HepG2 (cell line): ENCODE results near the gene CDCP1. TPM values are rescaled to one million over a fixed set of nuclear protein-coding genes. Genes with fewer than 3 reads are reported as not detected.

Source experiments
- ATAC-seq: fragments of 200-7000 bp; cut with Tn5 transposase; 3 replicates; pipeline ENCODE4 v1.9.1; 2020; ENCODE audit warnings: mild to moderate bottlenecking, moderate library complexity
- BruUV-seq: library from RNA; stranded (reverse); fragments of 400-500 nt; replicated peaks from 2 replicates; lab custom pipeline; 2021; lab: Mats Ljungman, UMichigan
- CTCF ChIA-PET: fragments of 300-600 bp; formaldehyde crosslinking; extraction: SDS; loops from one replicate; lab custom pipeline; 2021; ENCODE audit warnings: low total read pairs, inconsistent platforms, low intra/inter-chr PET ratio; lab: Yijun Ruan, JAX
- POLR2A ChIA-PET: fragments of 350-600 bp; sonication (Branson Sonifier 250); formaldehyde crosslinking; loops from one replicate; lab custom pipeline; 2020; ENCODE audit warnings: antibody characterized with exemption, inconsistent platforms; lab: Yijun Ruan, JAX
- DNase-seq: peaks from one replicate; pipeline ENCODE4 v3.0.0-alpha.2; 2015; ENCODE audit warnings: low spot score
- FAIRE-seq: peaks from 3 replicates; lab custom pipeline; 2011; peaks lifted over from hg19 to GRCh38; lab: Jason Lieb, UNC
- H2AFZ ChIP-seq: one replicate; pipeline ENCODE4 v1.6.1; 2011; ENCODE audit warnings: low read length, inconsistent platforms
- H3K27ac ChIP-seq: fragments of 300-600 bp; 3 replicates; pipeline ENCODE4 v1.8.0; 2011; ENCODE audit warnings: mixed run types, mild to moderate bottlenecking, mixed read lengths, low read length, inconsistent platforms; ENCODE audit not compliant: insufficient read depth; ENCODE audit errors: extremely low read length
- H3K27me3 ChIP-seq, 2 experiments: fragments of 200-600 bp in 1 of 2; 2 replicates in 1 of 2; 3 replicates in 1 of 2; pipeline versions ENCODE4 v1.6.0 to v1.8.0; 2011; ENCODE audit warnings: low read length in 2 of 2, mild to moderate bottlenecking in 2 of 2, moderate library complexity in 2 of 2, inconsistent platforms in 1 of 2; ENCODE audit not compliant: insufficient read depth in 2 of 2, control insufficient read depth in 1 of 2
- H3K36me3 ChIP-seq, 2 experiments: fragments of 200-600 bp in 1 of 2; replicated peaks in 1 of 2; 2 replicates in 1 of 2; 3 replicates in 1 of 2; pipeline versions ENCODE4 v1.5.1 to v1.8.0; 2011; ENCODE audit warnings: low read length in 2 of 2, inconsistent platforms in 1 of 2; ENCODE audit not compliant: insufficient read depth in 2 of 2, control insufficient read depth in 1 of 2
- H3K4me1 ChIP-seq: 2 replicates; pipeline ENCODE4 v1.5.1; 2012; ENCODE audit warnings: low read length, inconsistent platforms; ENCODE audit not compliant: insufficient read depth
- H3K4me2 ChIP-seq: 2 replicates; pipeline ENCODE4 v1.6.0; 2011; ENCODE audit warnings: low read depth, low read length, inconsistent platforms
- H3K4me3 ChIP-seq, 3 experiments: fragments of 200-600 bp in 1 of 3; sonication (generic), shearing (Covaris generic) in 1 of 3; replicated peaks in 1 of 3; 2 replicates each; pipeline ENCODE4 v1.5.1; 2011 to 2016; ENCODE audit warnings: low read length in 3 of 3, inconsistent platforms in 2 of 3, low read depth in 2 of 3, mild to moderate bottlenecking in 2 of 3, control low read depth in 1 of 3, mixed read lengths in 1 of 3; ENCODE audit not compliant: insufficient read depth in 1 of 3
- H3K79me2 ChIP-seq: one replicate; pipeline ENCODE4 v1.6.1; 2011; ENCODE audit warnings: low read length, inconsistent platforms; ENCODE audit not compliant: insufficient read depth
- H3K9ac ChIP-seq: 2 replicates; pipeline ENCODE4 v1.6.0; 2011; ENCODE audit warnings: mild to moderate bottlenecking, low read depth, low read length, inconsistent platforms; ENCODE audit not compliant: insufficient read depth
- H3K9me3 ChIP-seq: 2 replicates; pipeline ENCODE4 v1.5.1; 2012; ENCODE audit warnings: mild to moderate bottlenecking, low read length
- H4K20me1 ChIP-seq: 2 replicates; pipeline ENCODE4 v1.6.0; 2011; ENCODE audit warnings: inconsistent platforms, mild to moderate bottlenecking, low read length, moderate library complexity; ENCODE audit not compliant: insufficient read depth
- CBFB ChIP-seq: sonication (generic); formaldehyde crosslinking; IDR thresholded peaks from 2 replicates; pipeline ENCODE4 v1.4.0; 2020; ENCODE audit warnings: missing genetic modification reagents
- JUND ChIP-seq: sonication (generic); formaldehyde crosslinking; IDR thresholded peaks from 2 replicates; pipeline ENCODE4 v1.8.0; 2022; ENCODE audit warnings: mild to moderate bottlenecking, missing genetic modification reagents
- KLF6 ChIP-seq: IDR thresholded peaks from 2 replicates; pipeline ENCODE4 v1.8.0; 2016; ENCODE audit warnings: missing biosample characterization, missing genetic modification reagents
- NCOA2 ChIP-seq: sonication (generic); formaldehyde crosslinking; IDR thresholded peaks from 2 replicates; pipeline ENCODE4 v1.8.0; 2022; ENCODE audit warnings: inconsistent platforms
- NPAS2 ChIP-seq: sonication (generic); formaldehyde crosslinking; IDR thresholded peaks from 2 replicates; pipeline ENCODE4 v1.8.0; 2022; ENCODE audit warnings: mild to moderate bottlenecking, missing genetic modification reagents, borderline replicate concordance
- SMAD9 ChIP-seq: sonication (generic); formaldehyde crosslinking; IDR thresholded peaks from 2 replicates; pipeline ENCODE4 v1.5.1; 2020; ENCODE audit warnings: mild to moderate bottlenecking, missing genetic modification reagents
- XBP1 ChIP-seq: sonication (generic); formaldehyde crosslinking; IDR thresholded peaks from 2 replicates; pipeline ENCODE4 v1.5.0; 2020; ENCODE audit warnings: missing genetic modification reagents
- ZNF17 ChIP-seq: sonication (generic); formaldehyde crosslinking; IDR thresholded peaks from 2 replicates; pipeline ENCODE4 v1.5.0; 2020; ENCODE audit warnings: mild to moderate bottlenecking, missing genetic modification reagents
- ZNF558 ChIP-seq: sonication (generic); formaldehyde crosslinking; IDR thresholded peaks from 2 replicates; pipeline ENCODE4 v1.9.0; 2022; ENCODE audit warnings: mild to moderate bottlenecking, missing genetic modification reagents, borderline replicate concordance
- ZNF746 ChIP-seq: sonication (generic); formaldehyde crosslinking; IDR thresholded peaks from 2 replicates; pipeline ENCODE4 v1.8.0; 2022; ENCODE audit warnings: mild to moderate bottlenecking, missing genetic modification reagents
- WGBS: methylation state at CpG from one replicate; pipeline ENCODE4 v1.1.6; 2017; ENCODE audit warnings: low lambda C conversion rate; 5-methylcytosine and 5-hydroxymethylcytosine counted together
- in situ Hi-C: cut with HindIII; loops from 2 replicates; pipeline ENCODE4 v1.10.0; 2017; ENCODE audit warnings: low pct_unique_long_range_greater_than_20kb; ENCODE audit not compliant: extremely low pct_ligation_motif_present
- intact Hi-C: fragments of 100-400 bp; cut with micrococcal nuclease; formaldehyde crosslinking; loops from one replicate; pipeline ENCODE4 v1.10.0; 2022; ENCODE audit not compliant: unreplicated experiment
- polyA plus RNA-seq, 8 experiments: library from polyadenylated mRNA; depleted of rRNA in 3 of 8; stranded (reverse) in 7 of 8; unstranded in 1 of 8; fragments of >200 nt; fragmentation: Illumina TruSeq in 4 of 8; extraction: Trizol in 4 of 8; gene quantifications; 2 replicates each; pipeline versions ENCODE4 v1.2.1 to v1.2.3, GENCODE V29; 2011 to 2016; ENCODE audit warnings: low read depth in 4 of 8, missing spikeins in 1 of 8, mixed read lengths in 1 of 8; ENCODE audit not compliant: insufficient read depth in 1 of 8
- total RNA-seq, 5 experiments: library from RNA; depleted of rRNA; stranded (reverse); fragments of >200 nt; fragmentation: Illumina TruSeq; extraction: Trizol; gene quantifications; 2 replicates each; pipeline ENCODE4 v1.2.3, GENCODE V29; 2016; ENCODE audit warnings: low read depth in 1 of 5
- TF ChIP-seq, protein P1 (sequence below): sonication (generic); formaldehyde crosslinking; conservative IDR thresholded peaks from 2 replicates; pipeline ENCODE4 v1.8.1; 2023; ENCODE audit warnings: missing genetic modification reagents
- TF ChIP-seq, protein P2 (sequence below): sonication (generic); formaldehyde crosslinking; IDR thresholded peaks from 2 replicates; pipeline ENCODE4 v1.5.0; 2020; ENCODE audit warnings: missing genetic modification reagents

The CDCP1 gene
- total and polyA plus RNA-seq, 2 of the 13 experiments (the other 11 are each of a cell fraction or from before 2014, with no cell fraction given): 0.11 to 0.18 TPM

DNA sequence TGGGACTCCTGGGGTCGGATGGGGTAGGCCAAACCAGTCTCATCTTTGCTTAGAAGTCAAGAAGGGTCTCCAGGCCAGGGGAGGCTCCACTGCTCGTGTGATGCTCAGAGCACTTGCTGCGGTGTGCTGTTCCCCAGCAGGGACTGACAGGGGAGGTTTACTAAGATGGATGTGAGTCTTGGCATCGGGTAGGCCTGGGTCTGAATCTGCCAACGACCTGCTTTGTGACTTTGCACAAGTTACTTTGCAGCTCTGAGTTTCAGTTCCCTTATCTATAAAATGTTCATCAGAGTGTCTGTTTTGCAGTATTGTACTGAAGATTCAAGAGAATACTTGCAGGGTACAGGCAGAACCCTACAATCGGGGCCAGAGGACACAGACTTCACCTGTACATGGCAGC, 17.3 kb upstream of the CDCP1 start (continued):
- no peak for TF ChIP-seq XBP1
- no peak for TF ChIP-seq CBFB (CRISPR knock-in tag)

DNA sequence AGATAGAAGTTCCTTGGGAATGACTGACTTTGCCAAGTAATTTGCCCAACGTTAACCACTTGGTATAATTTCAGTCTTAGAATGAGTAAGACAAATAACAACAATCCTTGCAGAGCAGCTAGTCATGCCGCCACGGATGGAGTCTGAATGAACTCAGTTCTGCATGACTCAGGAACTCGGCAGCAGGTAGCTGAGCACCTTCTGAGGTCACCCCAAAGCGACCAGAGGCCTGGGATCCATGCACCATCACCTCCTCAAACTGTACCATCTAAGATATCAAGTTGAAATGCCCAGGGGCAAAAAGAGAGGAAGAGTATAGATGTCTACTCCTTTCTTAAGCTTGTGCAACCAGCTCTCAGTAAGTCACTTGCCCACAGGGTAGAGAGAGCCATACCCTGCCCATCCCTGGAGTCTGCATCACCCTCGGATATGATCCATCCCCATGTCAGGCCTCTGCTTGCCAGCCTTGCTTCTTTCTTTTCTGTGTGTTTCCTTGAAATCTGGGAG, 8.5 kb upstream of the CDCP1 start:
- no peaks in the 10 kb centered on the region for H3K36me3 ChIP-seq
- no peaks in the 10 kb centered on the region for H4K20me1 ChIP-seq
- BruUV-seq: no TSS peak
- no peaks in the 10 kb centered on the region for H3K27me3 ChIP-seq
- no peak overlapping the region for H2AFZ ChIP-seq
- in situ Hi-C loops: no loop called here
- H3K9ac ChIP-seq: no peak overlapping the region
- H3K4me2 ChIP-seq: peak overlapping the region; percentile 2; the same call in 1 of the 2 replicates
- POLR2A ChIA-PET: no interaction called here
- H3K4me1 ChIP-seq: peaks cover 22% of the 10 kb centered on the region
- peaks cover 8% of the 10 kb centered on the region; the same call in 1 of the 2 replicates for H3K9me3 ChIP-seq
- 13% methylated on average over 6 of the region's 6 CpGs for WGBS
- CTCF ChIA-PET: no interaction called here
- H3K27ac ChIP-seq: no peak overlapping the region
- FAIRE-seq (no peak), ATAC-seq (peak; percentile 35; the same call in 1 of the 3 replicates), DNase-seq (no peak)
- TF ChIP-seq ZNF558 (CRISPR knock-in tag) (no peak), ZNF17 (CRISPR knock-in tag) (no peak), NCOA2 (CRISPR knock-in tag) (no peak), NPAS2 (CRISPR knock-in tag) (no peak), SMAD9 (no peak), JUND (CRISPR knock-in tag) (no peak), KLF6 (CRISPR knock-in tag) (no peak), XBP1 (no peak), ZNF746 (CRISPR knock-in tag) (no peak)
- TF ChIP-seq, protein P1, sequence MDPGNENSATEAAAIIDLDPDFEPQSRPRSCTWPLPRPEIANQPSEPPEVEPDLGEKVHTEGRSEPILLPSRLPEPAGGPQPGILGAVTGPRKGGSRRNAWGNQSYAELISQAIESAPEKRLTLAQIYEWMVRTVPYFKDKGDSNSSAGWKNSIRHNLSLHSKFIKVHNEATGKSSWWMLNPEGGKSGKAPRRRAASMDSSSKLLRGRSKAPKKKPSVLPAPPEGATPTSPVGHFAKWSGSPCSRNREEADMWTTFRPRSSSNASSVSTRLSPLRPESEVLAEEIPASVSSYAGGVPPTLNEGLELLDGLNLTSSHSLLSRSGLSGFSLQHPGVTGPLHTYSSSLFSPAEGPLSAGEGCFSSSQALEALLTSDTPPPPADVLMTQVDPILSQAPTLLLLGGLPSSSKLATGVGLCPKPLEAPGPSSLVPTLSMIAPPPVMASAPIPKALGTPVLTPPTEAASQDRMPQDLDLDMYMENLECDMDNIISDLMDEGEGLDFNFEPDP (CRISPR knock-in tag): no peak
- TF ChIP-seq, protein P2, sequence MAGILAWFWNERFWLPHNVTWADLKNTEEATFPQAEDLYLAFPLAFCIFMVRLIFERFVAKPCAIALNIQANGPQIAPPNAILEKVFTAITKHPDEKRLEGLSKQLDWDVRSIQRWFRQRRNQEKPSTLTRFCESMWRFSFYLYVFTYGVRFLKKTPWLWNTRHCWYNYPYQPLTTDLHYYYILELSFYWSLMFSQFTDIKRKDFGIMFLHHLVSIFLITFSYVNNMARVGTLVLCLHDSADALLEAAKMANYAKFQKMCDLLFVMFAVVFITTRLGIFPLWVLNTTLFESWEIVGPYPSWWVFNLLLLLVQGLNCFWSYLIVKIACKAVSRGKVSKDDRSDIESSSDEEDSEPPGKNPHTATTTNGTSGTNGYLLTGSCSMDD: no peak
- no peak overlapping the region for H3K4me3 ChIP-seq
- intact Hi-C loops: no loop called here
- H3K79me2 ChIP-seq: no peaks in the 10 kb centered on the region
